GM12878 (cell line): ENCODE data around the gene LYL1. TPM values are rescaled to one million over a fixed set of nuclear protein-coding genes. Genes with fewer than 3 reads are reported as not detected.

Experiments
- ATAC-seq: fragments of 200-7000 bp; cut with Tn5 transposase; 3 replicates; pipeline ENCODE4 v1.9.1; 2020; ENCODE audit warnings: mild to moderate bottlenecking, moderate library complexity
- BruUV-seq: library from RNA; stranded (reverse); fragments of 400-500 nt; replicated peaks from 2 replicates; lab custom pipeline; 2021; lab: Mats Ljungman, UMichigan
- CTCF ChIA-PET: fragments of 300-600 bp; sonication (Branson Sonifier 250); formaldehyde crosslinking; extraction: SDS; loops from one replicate; lab custom pipeline; 2021; ENCODE audit warnings: inconsistent platforms; lab: Yijun Ruan, JAX
- POLR2A ChIA-PET: fragments of 350-600 bp; formaldehyde crosslinking; extraction: SDS; loops from one replicate; lab custom pipeline; 2021; ENCODE audit warnings: inconsistent platforms; lab: Charles Lee
- RAD21 ChIA-PET: fragments of 300-600 bp; sonication (Branson Sonifier 250); formaldehyde crosslinking; loops from one replicate; lab custom pipeline; 2023; ENCODE audit warnings: antibody characterized with exemption; ENCODE audit not compliant: unreplicated experiment; lab: Charles Lee
- SMC1A ChIA-PET: fragments of 300-600 bp; sonication (Branson Sonifier 250); formaldehyde crosslinking; loops from one replicate; lab custom pipeline; 2023; ENCODE audit not compliant: unreplicated experiment, uncharacterized antibody; lab: Charles Lee
- DNase-seq: peaks from one replicate; pipeline ENCODE4 v3.0.0-alpha.2; 2011; ENCODE audit warnings: low read depth, low spot score
- FAIRE-seq: peaks from 3 replicates; lab custom pipeline; 2011; peaks lifted over from hg19 to GRCh38; lab: Jason Lieb, UNC
- H2AFZ ChIP-seq: 2 replicates; pipeline ENCODE4 v1.6.0; 2011; ENCODE audit warnings: low read depth, low read length, control low read depth; ENCODE audit not compliant: control insufficient read depth
- H3K27ac ChIP-seq: 2 replicates; pipeline ENCODE4 v1.5.1; 2011; ENCODE audit warnings: control low read depth; ENCODE audit not compliant: control insufficient read depth, insufficient read depth
- H3K27me3 ChIP-seq, 2 experiments: replicated peaks in 1 of 2; 2 replicates each; pipeline versions ENCODE4 v1.6.0 to v1.6.1; 2011; ENCODE audit warnings: low read length in 1 of 2; ENCODE audit not compliant: control insufficient read depth in 2 of 2, insufficient read depth in 2 of 2
- H3K36me3 ChIP-seq, 2 experiments: 2 replicates each; pipeline ENCODE4 v1.5.1; 2011; ENCODE audit warnings: low read length in 1 of 2; ENCODE audit not compliant: control insufficient read depth in 2 of 2, insufficient read depth in 2 of 2
- H3K4me1 ChIP-seq: 2 replicates; pipeline ENCODE4 v1.6.1; 2011; ENCODE audit warnings: mild to moderate bottlenecking, low read length, moderate library complexity, mixed read lengths; ENCODE audit not compliant: control insufficient read depth, insufficient read depth
- H3K4me2 ChIP-seq: 2 replicates; pipeline ENCODE4 v1.6.0; 2011; ENCODE audit warnings: control low read depth; ENCODE audit not compliant: control insufficient read depth, insufficient read depth
- H3K4me3 ChIP-seq: fragments of 200-600 bp; sonication (generic); 2 replicates; pipeline ENCODE4 v1.5.1; 2016
- H3K79me2 ChIP-seq: 2 replicates; pipeline ENCODE4 v1.6.0; 2011; ENCODE audit warnings: low read length; ENCODE audit not compliant: control insufficient read depth, insufficient read depth
- H3K9ac ChIP-seq: 2 replicates; pipeline ENCODE4 v1.8.0; 2011; ENCODE audit warnings: low read length, control low read depth, mixed read lengths; ENCODE audit not compliant: control insufficient read depth, insufficient read depth
- H3K9me3 ChIP-seq: replicated peaks from 3 replicates; pipeline ENCODE4 v1.5.1; 2011; ENCODE audit warnings: mild to moderate bottlenecking, low read length; ENCODE audit not compliant: control insufficient read depth, insufficient read depth
- H4K20me1 ChIP-seq: 2 replicates; pipeline ENCODE4 v1.6.0; 2011; ENCODE audit not compliant: control insufficient read depth, insufficient read depth
- BACH1 ChIP-seq: fragments of 450-650 bp; IDR thresholded peaks from 2 replicates; pipeline ENCODE4 v1.6.1; 2017; ENCODE audit warnings: mild to moderate bottlenecking, borderline replicate concordance
- BCL11A ChIP-seq: IDR thresholded peaks from 2 replicates; pipeline ENCODE4 v1.6.1; 2011; ENCODE audit warnings: low read depth, low read length
- CBFB ChIP-seq: IDR thresholded peaks from 2 replicates; pipeline ENCODE4 v1.6.1; 2016; ENCODE audit warnings: antibody characterized with exemption, low read depth
- CTCF ChIP-seq, 3 experiments: IDR thresholded peaks in 2 of 3; conservative IDR thresholded peaks in 1 of 3; 2 replicates each; pipeline ENCODE4 v1.5.1; 2011; ENCODE audit warnings: low read depth in 3 of 3, low read length in 3 of 3, mild to moderate bottlenecking in 3 of 3, control low read depth in 2 of 3, moderate library complexity in 2 of 3, inconsistent platforms in 1 of 3, mixed read lengths in 1 of 3; ENCODE audit not compliant: control insufficient read depth in 2 of 3, insufficient read depth in 1 of 3; ENCODE audit errors: extremely low read depth in 1 of 3
- E4F1 ChIP-seq: fragments of 450-650 bp; IDR thresholded peaks from 2 replicates; pipeline ENCODE4 v1.6.1; 2018; ENCODE audit warnings: borderline replicate concordance, mild to moderate bottlenecking; ENCODE audit not compliant: partially characterized antibody
- NFYB ChIP-seq: IDR thresholded peaks from 2 replicates; pipeline ENCODE4 v1.6.1; 2011; ENCODE audit warnings: low read depth, mild to moderate bottlenecking, low read length, improper control_type of control experiment, moderate library complexity; ENCODE audit not compliant: insufficient read depth
- RCOR1 ChIP-seq: conservative IDR thresholded peaks from 2 replicates; pipeline ENCODE4 v1.6.1; 2012; ENCODE audit warnings: low read depth, low read length, improper control_type of control experiment
- RELB ChIP-seq: fragments of 450-650 bp; IDR thresholded peaks from 2 replicates; pipeline ENCODE4 v1.6.1; 2017; ENCODE audit warnings: low read depth, mild to moderate bottlenecking, moderate library complexity
- SMAD1 ChIP-seq: fragments of 450-650 bp; IDR thresholded peaks from 2 replicates; pipeline ENCODE4 v1.6.1; 2018; ENCODE audit warnings: mild to moderate bottlenecking, low read depth; ENCODE audit not compliant: partially characterized antibody
- SMAD5 ChIP-seq: IDR thresholded peaks from 2 replicates; pipeline ENCODE4 v1.6.1; 2016; ENCODE audit warnings: antibody characterized with exemption, low read depth
- SMARCA5 ChIP-seq: fragments of 450-650 bp; IDR thresholded peaks from 2 replicates; pipeline ENCODE4 v1.6.1; 2017; ENCODE audit warnings: mild to moderate bottlenecking
- SP1 ChIP-seq: IDR thresholded peaks from one replicate; pipeline ENCODE4 v1.6.1; 2011; ENCODE audit warnings: low read depth, low read length
- TARDBP ChIP-seq: IDR thresholded peaks from 2 replicates; pipeline ENCODE4 v1.6.1; 2016; ENCODE audit warnings: borderline replicate concordance
- ZBTB11 ChIP-seq: fragments of 450-650 bp; formaldehyde crosslinking; IDR thresholded peaks from 2 replicates; pipeline ENCODE4 v1.5.0; 2022; ENCODE audit warnings: mild to moderate bottlenecking, missing genetic modification characterization
- WGBS: methylation state at CpG from one replicate; pipeline ENCODE4 v1.1.6; 2016; ENCODE audit warnings: low lambda C conversion rate; ENCODE audit not compliant: insufficient replicate concordance, insufficient coverage; ENCODE audit errors: missing lambda C conversion rate; 5-methylcytosine and 5-hydroxymethylcytosine counted together
- in situ Hi-C: fragments of 300-500 bp; cut with MboI; formaldehyde crosslinking; loops from 9 replicates; pipeline ENCODE4 v1.14.3; 2018; ENCODE audit warnings: mixed read lengths
- intact Hi-C: fragments of 100-400 bp; cut with micrococcal nuclease; formaldehyde crosslinking; loops from one replicate; pipeline ENCODE4 v1.14.2; 2022; ENCODE audit not compliant: unreplicated experiment
- polyA plus RNA-seq, 11 experiments: library from polyadenylated mRNA; depleted of rRNA in 4 of 11; unstranded in 6 of 11; stranded (reverse) in 5 of 11; fragments of >200 nt; fragmentation: Nextera tagmentation in 4 of 11; fragmentation: Illumina TruSeq in 1 of 11; extraction: Ambion mirVana in 4 of 11; extraction: Trizol in 1 of 11; gene quantifications; 1 replicate in 1 of 11; 2 replicates in 10 of 11; pipeline versions ENCODE4 v1.2.1 to v1.2.3, GENCODE V29; 2011 to 2016; ENCODE audit warnings: inconsistent platforms in 2 of 11, missing spikeins in 2 of 11, low read depth in 1 of 11
- total RNA-seq, 4 experiments: library from RNA; depleted of rRNA in 3 of 4; stranded (reverse); fragments of >200 nt in 3 of 4; fragmentation: Illumina TruSeq in 1 of 4; extraction: Trizol in 1 of 4; gene quantifications; 2 replicates each; pipeline versions ENCODE4 v1.2.1 to v1.2.3, GENCODE V29; 2013 to 2021

The LYL1 gene
- total and polyA plus RNA-seq, 10 of the 15 experiments (the other 5 are each of a cell fraction or from before 2014, with no cell fraction given) = 0.10 to 34.8 (median 4.4) TPM

- no peak overlapping the region for H3K9ac ChIP-seq
- TF ChIP-seq E4F1 (no peak), SMAD1 (no peak), SP1 (no peak), TARDBP (no peak), RCOR1 (no peak), ZBTB11 (CRISPR knock-in tag) (no peak), SMARCA5 (no peak), CBFB (no peak), BACH1 (no peak), NFYB (no peak), CTCF (IDR thresholded peaks at IDR 0.05 in 2 of 3, conservative IDR thresholded peaks at IDR 0.05 in 1 of 3; ENCODE audit: control insufficient read depth in 2 of 3, extremely low read depth in 1 of 3, insufficient read depth in 1 of 3, low read depth in 3 of 3, low read length in 3 of 3) (no peak), SMAD5 (no peak), RELB (no peak), BCL11A (no peak)
These were observed 7.5 kb upstream of the LYL1 start for GRCh38 chr19:13110099-13110610.

More at GRCh38 chr19:13110099-13110610, 7.5 kb upstream of the LYL1 start:
- POLR2A ChIA-PET = interaction anchor here (0.6 kb wide), 1 partner anchor 179 kb away, joined by 3 read pairs; no protein-coding TSS in a partner anchor
- DNase-seq = no peak
- Histone ChIP-seq H3K27me3 (no peaks in the 10 kb centered on the region), H3K36me3 (peaks cover 6 to 14% of the 10 kb centered on the region in 2 experiments; a peak in 3 of 4 replicates), H3K4me1 (peaks cover 8% of the 10 kb centered on the region), H3K27ac (no peak overlapping the region), H3K79me2 (peaks cover 3% of the 10 kb centered on the region), H2AFZ (no peak overlapping the region), H4K20me1 (no peaks in the 10 kb centered on the region), H3K9me3 (no peaks in the 10 kb centered on the region), H3K4me2 (no peak overlapping the region), H3K4me3 (no peak overlapping the region)
- SMC1A ChIA-PET = no interaction called here
- intact Hi-C loops (no loop called here), in situ Hi-C loops (no loop called here)
- CTCF ChIA-PET = no interaction called here
- FAIRE-seq = no peak
- RAD21 ChIA-PET = no interaction called here
- no TSS peak for BruUV-seq
- ATAC-seq = no peak
- 91% methylated on average over 15 of the region's 15 CpGs for WGBS
